Measurements from ENCODE around the gene FCER2.

Gene FCER2

GRCh38 chr19:7731218-7731595 lies 29.3 kb upstream of the FCER2 start:
- Histone ChIP-seq H3K9me3 (replicated peaks in 1 of 11) (peaks cover 0 to 9% (median 0%) of the 10 kb centered on the region in 11 experiments; a peak in 7 of 22 replicates), H3K27me3 (peaks cover 39 to 62% (median 54%) of the 10 kb centered on the region in 11 experiments), H3K27ac (no peak overlapping the region), H3K9ac (no peak overlapping the region), H4K20me1 (no peaks in the 10 kb centered on the region), H3K36me3 (no peaks in the 10 kb centered on the region), H3K4me3 (no peak overlapping the region), H3K4me2 (peak overlapping the region in 4 of 11 experiments; percentile 36 to 54 (median 42); a peak in 6 of 22 replicates), H3K4me1 (peaks cover 0 to 73% (median 37%) of the 10 kb centered on the region in 10 experiments; a peak in 15 of 20 replicates)
- TF ChIP-seq Cebpa-rat (IDR thresholded peaks at IDR 0.05): no peak

- no peaks in the 10 kb centered on the region for H3K36me3 ChIP-seq
- H3K27ac ChIP-seq: no peak overlapping the region
- H3K27me3 ChIP-seq: peaks cover 39 to 63% (median 54%) of the 10 kb centered on the region in 11 experiments
- no peak for TF ChIP-seq Cebpa-rat (IDR thresholded peaks at IDR 0.05)
- peak overlapping the region in 4 of 11 experiments; percentile 18 to 69 (median 46); a peak in 3 of 22 replicates for H3K4me2 ChIP-seq
- H3K9me3 ChIP-seq (replicated peaks in 1 of 11): peaks cover 0 to 9% (median 0%) of the 10 kb centered on the region in 11 experiments; a peak in 7 of 22 replicates
- no peaks in the 10 kb centered on the region for H4K20me1 ChIP-seq
- no peak overlapping the region for H3K4me3 ChIP-seq
- no peak overlapping the region for H3K9ac ChIP-seq
- peaks cover 0 to 67% (median 34%) of the 10 kb centered on the region in 10 experiments; a peak in 15 of 20 replicates for H3K4me1 ChIP-seq
Observed at GRCh38 chr19:7730286-7731217, 28.6 kb upstream of the FCER2 start.

- Histone ChIP-seq H4K20me1 (no peaks in the 10 kb centered on the region), H3K27me3 (peaks cover 39 to 63% (median 54%) of the 10 kb centered on the region in 11 experiments), H3K4me3 (no peak overlapping the region), H3K9me3 (replicated peaks in 1 of 11) (peaks cover 0 to 9% (median 0%) of the 10 kb centered on the region in 11 experiments; a peak in 7 of 22 replicates), H3K27ac (no peak overlapping the region), H3K4me2 (peak overlapping the region in 3 of 11 experiments; percentile 55 to 69 (median 57); a peak in 6 of 22 replicates), H3K36me3 (no peaks in the 10 kb centered on the region), H3K9ac (no peak overlapping the region), H3K4me1 (peaks cover 0 to 60% (median 29%) of the 10 kb centered on the region in 10 experiments; a peak in 15 of 20 replicates)
- no peak for TF ChIP-seq Cebpa-rat (IDR thresholded peaks at IDR 0.05)
Observed at GRCh38 chr19:7729831-7730285, 27.9 kb upstream of the FCER2 start.

- Histone ChIP-seq H3K4me1 (peaks cover 0 to 53% (median 22%) of the 10 kb centered on the region in 10 experiments; a peak in 15 of 20 replicates), H4K20me1 (no peaks in the 10 kb centered on the region), H3K9me3 (replicated peaks in 1 of 11) (peaks cover 0 to 13% (median 0%) of the 10 kb centered on the region in 11 experiments; a peak in 7 of 22 replicates), H3K9ac (no peak overlapping the region), H3K27ac (no peak overlapping the region), H3K27me3 (peaks cover 39 to 63% (median 54%) of the 10 kb centered on the region in 11 experiments), H3K4me2 (peak overlapping the region in 5 of 11 experiments; percentile 35 to 69 (median 55); a peak in 8 of 22 replicates), H3K36me3 (no peaks in the 10 kb centered on the region), H3K4me3 (no peak overlapping the region)
- TF ChIP-seq Cebpa-rat (IDR thresholded peaks at IDR 0.05): no peak
Observed at GRCh38 chr19:7729211-7729610, 27.3 kb upstream of the FCER2 start.

GRCh38 chr19:7725791-7726190 lies 23.9 kb upstream of the FCER2 start:
- H3K9ac ChIP-seq: no peak overlapping the region
- no peaks in the 10 kb centered on the region for H4K20me1 ChIP-seq
- peaks cover 18 to 38% (median 21%) of the 10 kb centered on the region in 10 experiments for H3K4me1 ChIP-seq
- H3K27me3 ChIP-seq: peaks cover 28 to 44% (median 36%) of the 10 kb centered on the region in 11 experiments
- H3K9me3 ChIP-seq (replicated peaks in 1 of 11): peaks cover 0 to 20% (median 4%) of the 10 kb centered on the region in 11 experiments; a peak in 9 of 22 replicates
- no peak overlapping the region for H3K4me2 ChIP-seq
- no peak overlapping the region for H3K27ac ChIP-seq
- no peaks in the 10 kb centered on the region for H3K36me3 ChIP-seq
- no peak for TF ChIP-seq Cebpa-rat (IDR thresholded peaks at IDR 0.05)
- H3K4me3 ChIP-seq: no peak overlapping the region

- peaks cover 23 to 50% (median 44%) of the 10 kb centered on the region in 10 experiments for H3K4me1 ChIP-seq
- H4K20me1 ChIP-seq: no peaks in the 10 kb centered on the region
- H3K9me3 ChIP-seq (replicated peaks in 1 of 11): peaks cover 0 to 33% (median 3%) of the 10 kb centered on the region in 11 experiments; a peak in 13 of 22 replicates
- H3K4me2 ChIP-seq: peak overlapping the region in 8 of 11 experiments; percentile 25 to 73 (median 60); a peak in 16 of 22 replicates
- H3K4me3 ChIP-seq: no peak overlapping the region
- H3K27ac ChIP-seq: no peak overlapping the region
- no peaks in the 10 kb centered on the region for H3K36me3 ChIP-seq
- H3K27me3 ChIP-seq: peaks cover 0 to 8% (median under 1%) of the 10 kb centered on the region in 11 experiments; a peak in 7 of 22 replicates
- peak overlapping the region in 1 of 11 experiments; percentile 45; a peak in 2 of 22 replicates for H3K9ac ChIP-seq
- no peak for TF ChIP-seq Cebpa-rat (IDR thresholded peaks at IDR 0.05)
Observed at GRCh38 chr19:7722231-7722651, 20.3 kb upstream of the FCER2 start.

GRCh38 chr19:7720351-7720750 lies 18.4 kb upstream of the FCER2 start:
- Histone ChIP-seq H3K4me1 (peaks cover 33 to 56% (median 48%) of the 10 kb centered on the region in 10 experiments), H3K9me3 (replicated peaks in 1 of 11) (peaks cover 8 to 48% (median 18%) of the 10 kb centered on the region in 11 experiments), H3K27ac (no peak overlapping the region), H3K4me2 (peak overlapping the region in 9 of 11 experiments; percentile 2 to 38 (median 20); a peak in 7 of 22 replicates), H3K4me3 (no peak overlapping the region), H4K20me1 (no peaks in the 10 kb centered on the region), H3K27me3 (no peaks in the 10 kb centered on the region), H3K36me3 (no peaks in the 10 kb centered on the region), H3K9ac (no peak overlapping the region)
- no peak for TF ChIP-seq Cebpa-rat (IDR thresholded peaks at IDR 0.05)

GRCh38 chr19:7718668-7719067 lies 16.7 kb upstream of the FCER2 start:
- no peak for TF ChIP-seq Cebpa-rat (IDR thresholded peaks at IDR 0.05)
- H4K20me1 ChIP-seq: no peaks in the 10 kb centered on the region
- peak overlapping the region in 2 of 11 experiments; percentile 17 to 19; a peak in 3 of 22 replicates for H3K27ac ChIP-seq
- 0 out of 22 replicates have a peak overlapping the region, but pooled peaks of 4 of the 11 experiments have one; percentile 2 to 23 (median 16) for H3K9ac ChIP-seq
- peaks cover 49 to 70% (median 62%) of the 10 kb centered on the region in 10 experiments for H3K4me1 ChIP-seq
- H3K4me3 ChIP-seq: no peak overlapping the region
- no peaks in the 10 kb centered on the region for H3K36me3 ChIP-seq
- H3K9me3 ChIP-seq (replicated peaks in 1 of 11): peaks cover 12 to 44% (median 18%) of the 10 kb centered on the region in 11 experiments
- peak overlapping the region; percentile 48 to 81 (median 74) for H3K4me2 ChIP-seq
- H3K27me3 ChIP-seq: no peaks in the 10 kb centered on the region
